GM12892 (cell line): Measurements from ENCODE around the gene UBE4B.

Experiments used
- POLR2A ChIP-seq: IDR thresholded peaks from 2 replicates; pipeline ENCODE4 v1.6.1; 2011; ENCODE audit warnings: low read depth, low read length, control low read depth
- POLR2AphosphoS5 ChIP-seq: IDR thresholded peaks from 2 replicates; pipeline ENCODE4 v1.6.1; 2011; ENCODE audit warnings: low read depth, low read length, control low read depth

- TF ChIP-seq POLR2A: no peak
- TF ChIP-seq POLR2AphosphoS5: no peak
These were observed 45.7 kb downstream of the UBE4B start for GRCh38 chr1:10078494-10078893.
